ENCODE data around the gene ETS2.

ETS2 gene

GRCh38 chr21:38847556-38847955 lies 41.8 kb downstream of the ETS2 start:
- TF ChIP-seq CTCF (IDR thresholded peaks at IDR 0.05; ENCODE audit: low read depth, low read length): no peak
- no peak for TF ChIP-seq MYC (IDR thresholded peaks at IDR 0.05; ENCODE audit: low read depth, low read length)
- no peak for TF ChIP-seq MAX (IDR thresholded peaks at IDR 0.05; ENCODE audit: low read depth, low read length)
- TF ChIP-seq POLR2A (IDR thresholded peaks at IDR 0.05; ENCODE audit: extremely low read depth, insufficient read length): no peak
- H3K4me3 ChIP-seq (ENCODE audit: low read depth, low read length): no peak overlapping the region
- DNase-seq (ENCODE audit: low read depth): no peak

GRCh38 chr21:38848187-38848609 lies 42.5 kb downstream of the ETS2 start:
- DNase-seq (ENCODE audit: low read depth): no peak
- H3K4me3 ChIP-seq (ENCODE audit: low read depth, low read length): no peak overlapping the region
- TF ChIP-seq MAX (IDR thresholded peaks at IDR 0.05; ENCODE audit: low read depth, low read length): no peak
- TF ChIP-seq POLR2A (IDR thresholded peaks at IDR 0.05; ENCODE audit: extremely low read depth, insufficient read length): no peak
- no peak for TF ChIP-seq MYC (IDR thresholded peaks at IDR 0.05; ENCODE audit: low read depth, low read length)
- no peak for TF ChIP-seq CTCF (IDR thresholded peaks at IDR 0.05; ENCODE audit: low read depth, low read length)

- TF ChIP-seq MYC (IDR thresholded peaks at IDR 0.05; ENCODE audit: low read depth, low read length) (no peak), CTCF (IDR thresholded peaks at IDR 0.05; ENCODE audit: low read depth, low read length) (no peak), POLR2A (IDR thresholded peaks at IDR 0.05; ENCODE audit: extremely low read depth, insufficient read length) (no peak), MAX (IDR thresholded peaks at IDR 0.05; ENCODE audit: low read depth, low read length) (no peak)
- no peak overlapping the region for H3K4me3 ChIP-seq (ENCODE audit: low read depth, low read length)
Measured at GRCh38 chr21:38849776-38850175, 44.0 kb downstream of the ETS2 start.

GRCh38 chr21:38850277-38850951 lies 44.7 kb downstream of the ETS2 start:
- no peak for DNase-seq (ENCODE audit: low read depth)
- no peak overlapping the region for H3K4me3 ChIP-seq (ENCODE audit: low read depth, low read length)
- TF ChIP-seq POLR2A (IDR thresholded peaks at IDR 0.05; ENCODE audit: extremely low read depth, insufficient read length): no peak

More at GRCh38 chr21:38849776-38850175, 44.0 kb downstream of the ETS2 start:
- peak; percentile 58 for DNase-seq (ENCODE audit: low read depth)

GRCh38 chr21:38851101-38851500 lies 45.4 kb downstream of the ETS2 start:
- DNase-seq (ENCODE audit: low read depth): no peak
- no peak overlapping the region for H3K4me3 ChIP-seq (ENCODE audit: low read depth, low read length)
- no peak for TF ChIP-seq MYC (IDR thresholded peaks at IDR 0.05; ENCODE audit: low read depth, low read length)

GRCh38 chr21:38852278-38852677 lies 46.5 kb downstream of the ETS2 start:
- no peak for DNase-seq (ENCODE audit: low read depth)
- no peak overlapping the region for H3K4me3 ChIP-seq (ENCODE audit: low read depth, low read length)
- no peak for TF ChIP-seq CTCF (IDR thresholded peaks at IDR 0.05; ENCODE audit: low read depth, low read length)
- TF ChIP-seq MAX (IDR thresholded peaks at IDR 0.05; ENCODE audit: low read depth, low read length): no peak
- no peak for TF ChIP-seq POLR2A (IDR thresholded peaks at IDR 0.05; ENCODE audit: extremely low read depth, insufficient read length)
- no peak for TF ChIP-seq MYC (IDR thresholded peaks at IDR 0.05; ENCODE audit: low read depth, low read length)

GRCh38 chr21:38852708-38853107 lies 47.0 kb downstream of the ETS2 start:
- DNase-seq (ENCODE audit: low read depth): no peak
- TF ChIP-seq MYC (IDR thresholded peaks at IDR 0.05; ENCODE audit: low read depth, low read length) (no peak), MAX (IDR thresholded peaks at IDR 0.05; ENCODE audit: low read depth, low read length) (no peak), CTCF (IDR thresholded peaks at IDR 0.05; ENCODE audit: low read depth, low read length) (no peak), POLR2A (IDR thresholded peaks at IDR 0.05; ENCODE audit: extremely low read depth, insufficient read length) (no peak)
- H3K4me3 ChIP-seq (ENCODE audit: low read depth, low read length): no peak overlapping the region

Data from NB4 (cell line).